Muscle of arm (tissue), 12 donors: ENCODE data around the gene CHCHD6. TPM values are rescaled to one million over a fixed set of nuclear protein-coding genes. Genes with fewer than 3 reads are reported as not detected.

Source experiments
- DNase-seq: peaks from one replicate; pipeline ENCODE4 v3.0.0-alpha.2; 2013
- polyA plus RNA-seq, 12 donors: library from polyadenylated mRNA; unstranded; fragments of 120-200 nt; gene quantifications; one replicate each; pipeline ENCODE4 v1.2.1, GENCODE V29; 2013; ENCODE audit not compliant: insufficient read length in 12 of 12

CHCHD6 gene
- polyA plus RNA-seq, 12 donors = 4.7 to 12.8 (median 7.3) TPM; not detected in 1

DNA sequence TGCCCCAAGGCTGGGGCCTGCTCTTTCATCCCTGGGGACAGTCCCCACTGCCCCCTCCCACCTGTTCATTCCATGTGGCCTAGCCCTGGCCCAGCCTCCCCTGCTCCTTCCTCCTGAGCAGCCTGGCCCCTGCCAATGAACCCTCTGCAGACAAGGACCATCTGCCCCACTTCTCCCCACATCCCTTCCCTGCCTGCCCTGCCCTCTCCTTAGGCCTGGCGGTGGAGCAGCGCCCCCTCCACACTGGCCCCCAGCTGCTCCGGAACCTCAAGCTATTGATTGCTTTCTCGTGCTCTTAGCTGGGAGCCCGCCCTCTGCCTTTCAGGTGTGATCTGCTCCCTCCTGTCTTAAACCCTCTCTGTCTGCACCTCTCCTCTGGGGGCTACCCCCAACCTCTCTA is 286.9 kb downstream of the CHCHD6 start:
- no peak for DNase-seq

DNA sequence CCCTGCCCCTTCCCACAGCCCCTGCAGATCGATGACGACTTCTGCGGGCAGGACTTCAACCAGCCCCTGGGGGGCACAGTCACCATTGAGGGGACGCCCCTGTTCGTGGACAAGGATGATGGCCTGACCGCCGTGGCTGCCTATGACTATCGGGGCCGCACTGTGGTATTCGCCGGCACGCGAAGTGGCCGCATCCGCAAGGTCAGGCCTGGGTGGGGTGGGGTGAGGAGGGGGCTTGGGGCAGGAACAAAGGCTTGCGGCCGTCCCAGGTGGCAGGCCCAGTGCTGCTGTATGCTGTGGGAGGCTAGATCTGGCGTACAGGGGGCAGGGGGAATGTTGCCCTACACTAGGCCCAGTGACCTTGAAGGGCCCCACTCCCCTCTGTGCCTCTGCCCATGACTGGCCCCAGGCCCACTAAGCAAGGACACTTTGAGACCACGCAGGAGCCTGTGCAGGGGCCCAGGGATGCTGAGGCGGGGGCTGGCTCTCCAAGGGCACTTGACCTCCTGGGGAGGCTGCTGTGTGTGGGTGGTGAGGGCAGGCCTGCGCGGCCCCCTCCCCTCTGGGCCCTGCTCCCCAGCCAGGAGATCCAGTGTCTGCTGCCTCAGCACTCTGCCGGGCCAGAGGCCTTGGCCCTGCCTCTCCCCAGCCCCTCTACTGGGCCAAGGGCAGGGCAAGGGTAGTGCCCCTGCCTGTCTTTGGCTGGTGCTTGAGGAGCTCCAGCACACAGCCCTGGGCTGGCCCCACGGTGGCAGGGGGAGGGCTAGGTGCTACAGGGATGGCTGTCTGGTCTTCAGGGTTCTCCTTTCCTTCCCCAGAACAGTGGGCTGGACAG is 287.5 kb downstream of the CHCHD6 start:
- no peak for DNase-seq

DNA sequence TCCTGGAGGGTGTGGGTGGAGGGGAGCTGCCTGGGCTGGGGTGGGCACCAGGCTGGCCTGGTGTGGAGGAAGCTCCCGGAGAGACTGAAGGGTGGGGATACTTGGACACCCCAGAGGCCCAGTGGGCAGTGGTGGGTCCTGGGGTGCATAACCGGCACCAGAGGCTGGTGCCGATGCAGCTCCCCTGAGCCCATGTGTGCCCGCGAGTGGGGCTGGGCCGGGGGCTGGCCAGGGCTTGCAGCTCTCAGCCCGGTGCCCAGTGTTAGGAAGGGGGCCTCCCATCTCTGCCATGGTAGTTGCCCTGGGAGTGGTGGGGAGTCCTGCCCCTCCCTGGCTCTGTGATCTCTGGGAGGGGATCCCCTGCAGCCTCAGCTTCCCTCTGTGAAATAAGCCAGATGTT is 288.2 kb downstream of the CHCHD6 start:
- DNase-seq = no peak

DNA sequence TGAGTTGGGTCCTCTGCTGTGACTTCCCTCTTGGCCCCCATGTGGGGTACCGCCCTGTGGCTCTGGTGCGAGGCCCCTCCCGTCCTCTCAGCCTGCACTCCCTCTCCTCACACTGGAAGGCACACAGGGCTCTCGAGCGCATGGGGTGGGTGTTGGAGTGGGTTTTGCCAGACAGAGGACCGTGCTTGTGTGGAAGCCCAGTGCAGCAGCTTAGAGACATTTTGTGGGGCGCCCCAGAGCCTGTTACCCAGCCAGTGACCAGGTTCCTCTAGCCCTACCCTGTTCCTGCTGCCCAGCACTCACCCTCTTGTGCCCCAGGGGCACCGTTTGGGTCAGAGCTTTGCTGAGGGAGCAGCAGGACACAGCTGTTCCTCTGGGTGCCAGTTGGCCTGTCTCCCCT is 288.7 kb downstream of the CHCHD6 start:
- DNase-seq = no peak

DNA sequence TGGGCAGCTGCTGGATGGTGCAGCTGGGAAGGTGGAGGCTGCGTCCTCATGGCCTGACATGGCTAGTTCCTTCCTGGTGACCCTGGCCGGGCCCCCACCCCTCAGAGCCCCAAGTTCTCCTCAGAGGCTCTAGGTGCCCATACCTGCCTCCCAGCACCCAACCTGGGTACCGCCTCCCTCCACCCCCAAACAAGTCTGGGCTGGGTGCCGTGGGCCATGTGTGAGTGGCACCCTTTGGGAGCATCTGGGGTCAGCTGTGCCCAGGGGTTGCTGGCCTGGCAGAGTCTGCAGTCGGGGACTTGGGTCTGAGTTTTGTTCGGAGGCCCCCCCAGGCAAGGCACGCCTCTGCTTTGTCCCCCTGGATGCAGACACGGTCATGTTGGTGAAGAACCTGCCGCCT is 289.4 kb downstream of the CHCHD6 start:
- no peak for DNase-seq

DNA sequence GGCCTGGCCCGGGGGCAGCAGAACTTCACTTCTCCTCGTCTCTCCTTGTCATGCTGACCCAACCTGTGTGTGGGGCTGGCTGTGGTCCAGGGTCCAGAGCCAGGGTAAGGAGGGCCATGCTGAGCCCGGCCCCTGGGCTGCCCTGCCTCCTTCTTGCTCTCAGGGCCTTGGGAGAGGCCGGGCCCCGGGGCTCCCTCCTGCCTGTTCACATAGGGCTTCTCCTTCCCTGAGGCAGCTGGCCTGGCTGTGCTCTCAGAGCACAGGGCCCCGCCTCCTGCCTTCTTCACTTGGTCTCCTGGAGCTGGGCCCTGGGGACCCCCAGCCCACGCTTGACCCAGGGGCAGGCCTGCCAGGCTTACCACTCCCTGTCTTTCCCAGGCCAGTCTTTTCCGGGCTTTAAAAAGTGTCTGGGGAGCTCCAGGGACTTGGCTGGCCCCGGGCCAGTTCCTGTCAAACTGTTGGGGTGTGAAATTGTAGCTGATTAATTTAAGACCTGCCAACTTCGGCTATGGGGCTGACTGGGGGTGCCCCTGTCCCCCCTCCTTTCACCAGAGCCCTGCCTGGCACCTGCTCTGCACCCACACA is 290.7 kb downstream of the CHCHD6 start:
- DNase-seq = no peak

DNA sequence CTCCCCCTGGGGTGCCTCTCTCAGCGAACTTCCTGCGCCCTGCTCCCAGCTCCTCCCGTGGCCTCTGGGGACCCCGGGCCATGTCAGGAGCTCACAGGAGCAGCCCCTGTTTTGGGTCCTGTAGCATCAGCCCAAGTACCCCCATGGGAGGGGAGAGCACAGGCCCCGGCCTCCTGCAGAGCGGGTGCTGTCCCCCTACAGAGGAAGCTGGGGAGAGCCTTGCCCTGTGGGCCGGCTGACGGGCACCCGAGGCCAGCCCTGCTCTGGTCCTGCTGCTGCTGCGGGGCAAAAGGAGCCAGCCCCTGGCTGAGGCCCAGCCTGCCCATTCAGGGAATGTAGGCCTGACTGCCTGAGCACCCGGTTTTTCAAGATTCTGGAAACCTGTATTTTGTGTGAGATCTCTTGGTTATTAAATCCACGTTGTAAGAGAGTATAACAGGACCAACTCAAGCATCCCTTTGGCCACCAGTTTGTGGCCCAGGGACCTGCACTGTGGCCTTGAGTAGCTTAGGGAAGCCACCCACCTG is 291.3 kb downstream of the CHCHD6 start:
- DNase-seq = no peak

DNA sequence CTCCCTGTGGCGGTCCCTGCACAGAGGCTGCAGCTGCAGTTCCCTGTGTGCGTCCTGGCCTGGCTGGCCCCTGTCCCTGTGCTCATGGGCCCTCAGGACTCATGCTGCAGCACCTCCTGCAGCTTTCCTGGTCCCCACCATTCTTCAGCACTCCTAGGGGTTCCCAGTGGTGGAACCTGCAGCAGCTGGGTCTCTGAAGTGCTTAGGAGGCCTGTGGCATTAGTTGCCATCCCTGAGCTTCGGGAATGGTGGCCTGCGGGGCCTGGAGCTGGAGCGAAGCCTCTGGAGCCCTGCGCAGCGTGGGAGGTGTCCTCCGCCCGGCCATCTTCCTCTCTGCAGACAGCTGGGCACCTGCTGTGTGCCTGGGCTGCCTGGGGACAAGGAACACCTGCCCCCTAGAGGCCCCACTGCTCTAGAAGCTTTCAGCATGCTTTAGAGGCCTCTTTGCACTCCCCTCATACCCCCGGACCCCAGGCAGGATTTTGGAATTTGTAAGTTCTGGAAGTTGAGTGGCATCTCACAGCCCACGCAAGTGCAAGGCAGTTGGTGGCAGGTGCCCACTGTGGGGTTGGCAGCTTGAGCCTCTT is 292.0 kb downstream of the CHCHD6 start:
- no peak for DNase-seq

DNA sequence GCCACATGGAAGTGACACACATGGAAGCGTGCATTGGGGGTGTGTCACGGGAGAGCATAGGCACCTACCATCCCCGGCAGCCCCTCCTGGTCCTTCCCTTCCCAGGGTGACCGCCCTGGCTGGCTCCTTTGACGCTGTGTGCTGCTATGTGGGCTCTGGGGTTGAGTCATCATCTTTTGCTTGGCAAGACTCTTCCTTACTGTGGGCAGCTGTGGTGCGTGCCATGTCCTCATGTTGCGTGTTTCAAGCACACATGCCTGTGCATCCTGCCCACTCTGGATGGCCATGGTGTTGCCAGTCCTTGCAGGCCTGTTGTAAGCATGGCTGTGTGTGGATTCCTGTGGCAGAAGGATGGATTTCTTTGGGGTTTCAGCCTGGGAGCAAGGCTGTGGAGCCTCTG is 292.9 kb downstream of the CHCHD6 start:
- no peak for DNase-seq

DNA sequence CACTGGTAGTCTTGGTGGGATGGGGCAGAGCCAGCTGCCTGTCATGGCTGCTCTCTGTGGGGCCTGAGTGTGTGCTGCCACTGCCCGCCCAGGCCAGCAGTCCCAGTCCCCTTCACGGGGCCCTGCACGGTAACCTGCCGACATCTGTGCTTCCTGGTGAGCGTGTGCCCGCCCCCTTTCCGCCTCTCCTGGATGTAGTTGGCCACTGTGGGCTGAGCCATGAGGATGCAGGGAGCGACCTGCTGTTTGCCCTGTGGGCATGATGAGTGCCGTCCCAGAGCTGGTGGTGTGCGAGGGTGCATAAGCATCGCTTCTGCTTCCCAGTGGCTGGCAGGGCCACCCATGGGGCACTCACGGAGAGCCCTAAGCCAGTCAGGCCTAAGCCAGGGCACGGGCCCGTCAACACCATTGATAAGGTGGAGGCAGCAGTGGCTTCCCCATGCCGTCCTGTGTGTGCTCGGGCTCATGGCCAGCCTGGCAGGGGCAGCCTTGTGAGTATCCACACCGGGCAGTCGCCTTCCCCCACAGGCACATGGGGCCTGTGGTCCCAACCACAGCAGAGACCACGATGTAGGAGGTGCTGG is 293.5 kb downstream of the CHCHD6 start:
- DNase-seq = no peak

DNA sequence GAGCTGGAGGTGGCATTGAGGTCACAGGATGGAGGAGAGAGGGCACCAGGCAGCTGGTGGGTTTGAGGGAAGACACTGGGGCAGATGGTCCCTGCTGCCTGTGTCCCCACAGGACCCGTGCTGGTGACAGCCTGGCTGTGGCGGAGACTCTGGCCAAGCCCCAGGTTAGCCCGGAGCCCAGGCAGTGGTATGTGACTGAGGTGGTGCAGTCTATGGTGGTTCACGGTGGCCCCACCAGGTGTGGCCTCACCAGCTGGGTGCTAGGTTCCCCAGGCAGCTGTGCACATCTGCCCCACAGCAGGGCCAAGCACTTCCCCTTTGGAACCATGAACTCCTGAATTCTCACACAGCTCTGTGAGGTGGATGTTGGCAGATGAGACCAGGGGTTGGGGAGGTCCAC is 294.3 kb downstream of the CHCHD6 start:
- no peak for DNase-seq

DNA sequence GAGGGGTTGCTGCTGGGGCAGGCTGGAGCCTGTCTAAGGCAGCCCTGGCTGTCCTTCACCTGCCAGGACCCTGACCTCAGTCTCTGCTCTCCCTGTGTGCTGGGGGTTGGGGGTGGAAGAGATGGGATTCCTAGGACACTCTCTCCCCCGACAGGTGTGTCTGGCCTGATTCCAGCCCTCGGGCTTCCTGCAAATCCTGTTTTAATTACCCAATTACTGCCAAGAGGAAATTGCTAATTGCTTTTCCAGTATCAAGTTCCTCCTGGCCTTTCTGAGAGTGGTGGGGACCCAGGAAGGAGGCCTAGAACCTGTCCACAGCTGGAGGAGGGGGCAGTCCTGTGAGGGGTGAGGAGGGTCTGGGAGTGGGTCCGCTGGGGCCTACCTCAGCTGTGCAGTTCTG is 294.7 kb downstream of the CHCHD6 start:
- no peak for DNase-seq

DNA sequence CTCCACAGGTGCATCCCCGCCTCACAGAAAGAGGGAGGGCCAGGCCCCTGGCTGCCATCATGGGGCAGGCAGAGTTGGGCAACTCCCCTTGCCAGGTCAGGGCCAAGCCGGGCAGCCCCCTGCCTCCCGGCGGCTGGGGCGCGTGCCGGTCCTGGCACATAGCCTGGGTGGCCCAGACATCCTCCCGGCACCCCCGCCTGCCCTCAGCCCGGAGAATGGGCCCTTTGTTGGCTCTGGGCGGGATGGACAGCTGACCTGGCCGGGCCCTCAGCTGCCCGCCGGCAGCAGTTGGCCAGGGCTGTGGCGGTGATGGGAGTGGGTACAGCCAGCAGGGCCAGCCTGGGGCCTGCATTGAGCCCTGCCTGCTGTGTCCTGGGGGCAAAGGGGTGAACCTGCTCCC is 295.3 kb downstream of the CHCHD6 start:
- no peak for DNase-seq

DNA sequence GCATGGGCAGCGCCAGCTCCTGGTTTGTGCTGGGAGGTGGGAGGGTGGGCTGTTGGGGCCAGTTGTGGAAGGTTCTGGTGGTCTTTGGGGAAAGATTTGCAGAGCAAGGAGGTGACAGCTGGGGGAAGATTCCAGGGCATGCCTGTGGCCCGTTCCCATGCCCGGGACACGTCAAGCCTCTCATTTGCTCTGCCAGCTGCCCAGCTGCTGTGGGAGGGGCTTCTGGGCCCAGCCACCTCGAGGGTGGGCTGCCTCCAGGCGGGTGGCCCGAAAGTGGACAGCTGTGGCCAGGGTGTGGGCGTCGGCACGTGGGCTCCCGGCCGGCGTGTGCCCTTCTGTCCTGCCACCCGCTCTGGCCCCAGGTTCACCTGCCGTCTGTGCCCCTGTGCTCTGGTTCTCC is 296.1 kb downstream of the CHCHD6 start:
- peak; percentile 30 for DNase-seq

DNA sequence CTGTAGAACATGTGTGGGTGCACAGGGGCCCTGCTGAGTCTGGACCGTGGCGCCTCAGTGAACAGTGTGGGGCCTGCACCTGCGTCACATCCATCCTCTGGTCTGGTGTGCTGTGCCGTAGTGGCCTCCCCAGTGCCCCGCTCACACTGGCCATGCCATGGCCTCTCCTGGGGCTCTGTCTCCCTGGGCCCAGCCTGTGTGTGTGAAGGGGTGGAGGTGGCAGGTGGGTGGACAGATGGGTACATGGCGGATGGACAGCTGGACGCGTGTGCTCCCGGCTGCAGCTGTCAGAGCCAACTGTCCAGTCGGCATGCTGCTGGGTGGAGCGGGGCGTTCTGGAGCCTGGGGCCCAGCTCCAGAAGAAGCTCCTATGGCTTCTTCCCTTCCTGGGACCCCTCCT is 296.7 kb downstream of the CHCHD6 start:
- no peak for DNase-seq

DNA sequence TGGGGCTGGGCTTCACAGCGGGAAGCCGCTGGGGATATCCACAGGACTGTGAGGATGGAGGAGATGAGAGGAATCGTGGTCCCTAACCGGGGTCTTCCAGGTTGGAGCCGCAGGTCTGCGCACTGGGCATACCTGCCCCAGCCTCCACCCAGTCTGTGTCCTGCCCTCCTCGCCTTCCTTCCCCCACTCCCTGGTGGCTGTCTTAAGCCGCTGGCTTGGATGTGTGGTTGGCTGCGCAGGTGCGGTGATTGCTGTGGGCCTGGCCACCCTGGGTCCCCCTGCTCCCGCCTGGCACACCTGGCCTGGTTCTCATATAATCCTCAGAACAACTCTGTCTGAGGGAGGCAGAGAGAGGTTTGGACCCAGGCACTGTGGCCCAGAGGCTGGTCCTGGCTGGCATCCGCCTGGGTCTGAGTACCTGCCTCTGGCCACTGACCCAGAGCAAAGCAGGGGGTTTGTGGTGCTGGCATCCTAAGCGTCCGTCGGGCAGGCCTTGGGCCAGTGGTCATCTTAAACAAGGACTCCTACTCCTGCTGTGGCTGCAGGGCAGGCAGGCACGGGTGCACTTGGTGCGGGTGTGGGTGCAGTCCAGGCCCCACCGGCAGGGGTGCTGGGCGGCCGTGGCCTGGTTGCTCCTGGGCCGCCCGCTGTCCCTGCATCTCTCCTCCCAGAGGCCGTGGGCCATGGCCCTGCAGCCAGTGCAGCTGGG is 297.6 kb downstream of the CHCHD6 start:
- DNase-seq = no peak

DNA sequence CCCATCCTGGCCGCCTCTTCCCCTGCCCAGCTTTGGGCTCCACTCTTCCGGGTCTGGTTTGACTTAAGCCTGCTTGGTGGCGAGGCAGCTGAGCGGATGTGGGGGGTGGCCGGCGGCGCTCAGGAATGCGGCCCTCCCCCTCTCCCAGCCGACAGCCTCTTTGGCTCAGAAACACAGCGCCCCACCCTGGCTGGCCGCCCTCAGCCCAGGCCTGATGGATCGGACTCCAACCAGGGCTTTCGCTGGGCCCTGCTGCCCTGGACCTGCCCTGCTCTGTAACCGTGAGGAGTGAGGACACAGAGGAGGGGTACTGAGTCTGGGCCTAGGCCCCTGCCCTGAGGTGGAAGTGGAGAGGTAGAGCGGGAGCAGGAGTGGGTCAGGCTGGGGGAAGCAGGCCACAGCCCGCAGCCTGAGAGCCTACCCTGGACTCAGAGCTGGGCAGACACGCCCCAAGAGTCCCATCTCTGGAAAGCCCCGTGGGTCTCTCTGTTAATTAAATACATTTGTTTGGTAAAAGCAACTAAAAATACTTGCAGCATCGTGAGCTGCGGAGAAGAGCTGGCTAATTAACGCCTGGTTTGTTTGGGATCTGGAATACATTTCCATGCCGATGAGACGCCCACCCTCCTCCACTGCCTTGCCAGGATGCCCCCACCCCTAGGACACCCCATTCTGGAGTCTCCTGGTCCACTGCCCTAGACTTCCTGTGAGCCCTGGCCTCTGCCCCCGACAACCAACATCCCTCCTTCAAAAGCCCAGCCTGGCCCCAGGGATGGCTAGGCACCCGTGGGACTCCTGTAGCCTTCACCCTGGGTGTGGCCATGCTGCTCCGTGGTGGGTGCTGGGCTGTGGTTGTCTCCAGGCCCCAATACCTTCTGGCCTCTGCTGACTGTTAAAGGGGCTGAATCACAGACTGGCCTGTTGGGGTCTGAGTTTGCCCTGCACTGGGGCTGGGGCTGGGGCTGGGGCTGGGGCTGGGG is 298.4 kb downstream of the CHCHD6 start:
- DNase-seq = peak; percentile 84

DNA sequence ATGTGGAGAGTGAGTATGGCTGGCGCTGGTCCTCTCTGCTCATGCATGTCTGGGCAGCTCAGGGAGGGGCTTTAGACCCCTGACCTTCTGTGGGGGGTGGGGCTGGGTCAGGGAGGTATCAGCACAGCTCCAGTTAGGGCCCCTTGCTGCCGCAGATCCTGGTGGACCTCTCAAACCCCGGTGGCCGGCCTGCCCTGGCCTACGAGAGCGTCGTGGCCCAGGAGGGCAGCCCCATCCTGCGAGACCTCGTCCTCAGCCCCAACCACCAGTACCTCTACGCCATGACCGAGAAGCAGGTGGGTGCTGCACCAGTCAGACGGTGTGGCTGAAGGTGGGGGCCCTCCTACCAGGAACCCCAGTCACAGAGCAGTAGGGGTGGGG is 299.1 kb downstream of the CHCHD6 start:
- no peak for DNase-seq

DNA sequence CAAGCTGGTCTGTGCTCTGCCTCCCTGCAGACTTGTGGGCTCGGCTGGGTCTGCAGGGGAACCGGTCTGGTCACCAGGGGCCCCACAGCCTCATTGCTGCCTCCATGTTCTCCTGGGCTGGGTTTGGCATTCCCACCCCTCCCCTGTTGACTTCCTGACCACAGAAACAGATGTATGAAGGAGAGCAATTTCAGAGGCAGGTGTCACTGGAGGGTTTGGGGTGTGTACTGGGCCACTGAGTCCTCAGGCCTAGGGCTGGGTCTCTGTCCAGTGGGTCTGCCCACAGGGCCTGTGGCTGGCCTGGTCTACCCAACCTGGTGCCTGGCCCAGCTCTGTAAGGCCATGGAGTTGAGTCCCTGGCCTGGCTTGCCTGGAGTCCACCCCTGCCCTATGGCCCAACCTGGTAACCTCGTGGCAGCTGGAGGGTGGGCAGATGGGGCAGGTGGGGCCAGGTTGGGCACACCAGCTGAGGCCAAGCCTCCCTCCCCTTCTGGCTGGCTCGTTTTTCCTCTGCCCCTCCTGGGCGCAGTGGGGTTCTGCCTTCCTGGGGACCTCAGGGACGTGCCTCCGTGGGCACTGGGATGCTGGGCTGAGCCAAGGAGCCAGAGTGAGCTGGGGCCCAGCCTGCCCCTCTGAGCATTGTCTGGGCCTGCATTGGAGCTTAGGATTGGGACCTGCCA is 299.7 kb downstream of the CHCHD6 start:
- no peak for DNase-seq
